GM18868 (cell line): Measurements from ENCODE around the gene LARP1B.
"Not testable (repeated sequence)": the region's sequence is repeated elsewhere in the genome, so short reads cannot be mapped to it uniquely, and the experiment has no call there.

ENCODE experiments used
- ATAC-seq: cut with Tn5 transposase; IDR thresholded peaks from one replicate; pipeline ENCODE4 v1.9.1; 2021; ENCODE audit warnings: mild to moderate bottlenecking, moderate library complexity; ENCODE audit not compliant: unreplicated experiment

Gene LARP1B

DNA sequence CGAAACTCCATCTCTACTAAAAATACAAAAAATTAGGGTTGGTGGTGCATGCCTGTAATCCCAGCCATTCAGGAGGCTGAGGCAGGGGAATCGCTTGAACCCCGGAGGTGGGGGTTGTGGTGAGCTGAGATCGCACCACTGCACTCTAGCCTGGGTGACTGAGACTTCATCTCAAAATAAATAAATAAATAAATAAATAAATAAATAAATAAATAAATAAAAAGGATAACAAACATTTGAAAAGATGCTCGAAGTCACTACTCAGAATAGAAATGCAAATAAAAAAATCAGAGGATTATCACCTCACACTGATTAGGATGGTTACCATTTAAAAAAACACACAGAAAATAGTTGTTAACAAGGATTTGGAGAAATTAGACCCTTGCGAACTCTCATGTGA lies 73.8 kb downstream of the LARP1B start:
- ATAC-seq, result no peak

DNA sequence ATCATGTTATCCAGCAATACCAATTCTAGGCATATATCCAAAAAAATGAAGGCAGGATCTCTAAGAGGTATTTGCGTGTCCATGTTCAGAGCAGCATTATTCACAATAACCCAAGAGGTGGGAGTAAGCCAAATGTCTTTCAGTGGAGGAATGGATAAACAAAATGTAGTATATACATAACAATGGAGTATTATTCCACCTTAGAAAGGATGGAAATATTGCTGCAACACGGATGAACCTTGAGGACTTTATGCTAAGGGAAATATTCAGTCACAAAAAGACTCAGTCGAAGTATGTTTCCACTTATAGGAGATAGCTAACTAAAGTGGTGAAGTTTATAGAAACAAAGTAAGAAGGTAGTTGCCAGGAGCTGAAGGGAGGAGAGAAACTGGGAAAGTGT lies 74.3 kb downstream of the LARP1B start:
- ATAC-seq, result no peak

DNA sequence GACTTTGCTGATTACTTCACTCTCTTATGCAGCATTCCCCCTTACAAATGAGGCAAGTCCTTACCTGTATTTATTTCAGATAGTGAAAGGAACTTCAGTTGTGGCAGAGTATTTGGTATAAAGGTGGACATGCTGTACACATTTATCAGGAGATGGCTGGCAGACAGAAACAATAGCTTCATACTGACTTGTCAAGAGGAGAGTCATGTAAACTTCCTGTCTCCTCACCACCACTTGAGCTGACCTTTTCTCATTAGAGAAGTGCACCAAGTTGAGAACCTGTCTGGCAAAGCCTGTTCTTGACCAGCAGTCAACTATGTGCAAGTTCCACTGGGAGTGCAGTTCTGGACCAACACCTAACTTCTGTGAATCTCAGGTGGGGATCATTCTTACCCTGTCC lies 80.8 kb downstream of the LARP1B start:
- ATAC-seq, result no peak

DNA sequence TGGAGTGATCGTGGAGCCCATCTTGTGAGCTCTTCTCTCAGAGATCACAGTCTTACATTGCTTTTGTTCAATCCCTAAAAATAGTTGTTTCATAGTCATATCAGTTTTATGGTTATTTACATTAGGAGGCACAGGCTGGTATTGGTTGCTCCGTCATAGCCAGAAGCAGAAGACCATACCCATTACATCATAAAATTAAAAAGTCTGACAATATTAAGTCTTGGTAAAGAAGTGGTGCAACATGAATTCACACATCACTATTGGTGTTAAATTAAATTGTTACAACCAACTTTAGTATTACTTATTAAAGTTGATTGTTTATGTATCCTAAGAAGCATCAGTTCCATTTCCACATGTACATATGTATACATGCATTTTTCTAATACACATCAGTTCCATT lies 84.6 kb downstream of the LARP1B start:
- no peak for ATAC-seq

DNA sequence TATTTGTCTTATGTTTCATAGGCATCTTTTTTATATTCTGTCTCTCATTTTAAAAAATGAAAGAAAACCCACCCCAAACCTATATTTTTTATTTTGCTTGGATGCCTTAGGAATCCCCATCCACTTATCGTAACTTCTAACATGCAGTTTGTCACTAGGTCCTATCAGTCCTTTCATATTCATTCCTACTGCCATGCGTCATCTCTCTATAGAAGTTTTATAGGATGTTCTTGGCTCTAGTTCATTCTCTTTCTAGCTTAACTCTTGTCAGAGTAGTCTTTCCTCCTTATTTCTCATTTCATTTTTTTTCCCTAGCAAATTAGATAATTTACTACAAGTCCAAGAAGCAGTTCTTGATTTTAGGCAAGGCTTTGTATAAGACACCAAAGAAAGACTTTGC lies 92.7 kb downstream of the LARP1B start:
- ATAC-seq, result no peak

DNA sequence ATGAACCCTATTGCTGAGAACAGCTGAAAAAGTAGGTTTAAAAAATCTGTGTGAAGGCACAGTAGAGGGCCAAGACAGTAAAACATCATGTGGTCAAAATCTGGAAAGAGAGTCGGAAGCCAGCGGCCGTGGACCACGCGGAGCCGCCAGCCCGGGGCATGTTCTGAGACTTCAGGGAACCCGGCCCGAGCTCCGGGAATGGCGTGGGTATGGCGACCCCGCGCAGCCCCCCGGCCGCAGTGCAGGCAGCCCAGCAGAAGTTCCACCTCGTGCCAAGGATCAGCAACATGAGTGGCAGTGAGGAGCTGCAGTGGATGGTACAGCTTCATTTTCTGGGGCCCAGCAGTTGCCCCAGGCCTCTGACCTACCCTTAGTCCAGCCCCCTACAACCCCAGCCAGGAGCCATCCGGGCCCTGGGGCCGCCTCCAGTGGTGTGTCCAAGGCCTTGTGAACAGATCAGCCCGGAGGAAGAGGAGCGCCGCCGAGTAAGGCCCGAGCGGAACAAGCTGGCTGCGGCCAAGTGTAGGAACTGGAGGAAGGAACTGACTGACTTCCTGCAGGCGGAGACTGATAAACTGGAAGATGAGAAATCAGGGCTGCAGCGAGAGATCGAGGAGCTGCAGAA lies 94.2 kb downstream of the LARP1B start:
- ATAC-seq, result no peak

DNA sequence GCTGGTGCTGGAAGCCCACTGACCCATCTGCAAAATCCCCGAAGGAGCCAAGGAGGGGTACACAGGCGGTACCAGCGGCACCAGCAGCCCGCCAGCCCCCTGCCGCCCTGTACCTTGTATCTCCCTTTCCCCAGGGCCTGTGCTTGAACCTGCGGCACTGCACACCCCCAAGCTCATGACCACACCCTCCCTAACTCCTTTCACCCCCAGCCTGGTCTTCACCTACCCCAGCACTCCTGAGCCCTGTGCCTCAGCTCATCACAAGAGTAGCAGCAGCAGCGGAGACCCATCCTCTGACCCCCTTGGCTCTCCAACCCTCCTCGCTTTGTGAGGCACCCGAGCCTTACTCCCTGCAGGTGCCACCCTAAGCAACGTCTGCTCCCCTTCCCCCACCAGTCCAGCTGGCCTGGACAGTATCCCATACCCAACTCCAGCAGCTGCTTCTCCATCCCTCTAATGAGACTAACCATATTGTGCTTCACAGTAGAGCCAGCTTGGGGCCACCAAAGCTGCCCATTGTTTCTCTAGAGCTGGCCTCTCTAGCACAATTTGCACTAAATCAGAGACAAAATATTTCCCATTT lies 94.9 kb downstream of the LARP1B start:
- ATAC-seq, result no peak

DNA sequence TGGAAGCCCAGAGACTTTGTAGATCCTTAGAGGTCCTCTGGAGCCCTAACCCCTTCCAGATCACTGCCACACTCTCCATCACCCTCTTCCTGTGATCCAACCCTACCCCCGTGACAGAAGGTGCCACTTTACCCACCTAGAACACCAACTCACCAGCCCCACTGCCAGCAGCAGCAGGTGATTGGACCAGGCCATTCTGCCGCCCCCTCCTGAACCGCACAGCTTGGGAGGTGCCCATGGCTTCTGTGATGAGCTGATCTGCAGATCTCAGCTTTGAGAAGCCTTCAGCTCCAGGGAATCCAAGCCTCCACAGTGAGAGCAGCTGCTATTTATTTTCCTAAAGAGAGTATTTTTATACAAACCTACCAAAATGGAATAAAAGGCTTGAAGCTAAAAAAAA lies 95.4 kb downstream of the LARP1B start:
- not testable (repeated sequence) for ATAC-seq

DNA sequence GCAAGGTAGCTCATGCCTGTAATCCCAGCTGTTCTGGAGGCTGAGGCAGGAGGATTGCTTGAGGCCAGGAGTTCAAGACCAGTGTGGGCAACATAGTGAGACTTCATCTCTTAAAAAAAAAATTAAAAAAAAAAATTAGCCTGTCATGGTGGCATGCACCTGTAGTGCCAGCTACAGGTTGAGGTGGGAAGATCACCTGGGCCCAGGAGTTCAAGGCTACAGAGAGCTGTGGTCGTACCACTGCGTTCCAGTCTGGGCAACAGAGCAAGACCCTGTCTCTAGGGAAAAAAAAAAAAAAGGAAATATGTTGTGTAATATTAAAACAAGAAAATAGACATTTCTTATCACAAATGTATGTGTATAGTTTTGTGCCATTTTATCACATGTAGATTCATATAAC lies 97.8 kb downstream of the LARP1B start:
- ATAC-seq, result no peak

DNA sequence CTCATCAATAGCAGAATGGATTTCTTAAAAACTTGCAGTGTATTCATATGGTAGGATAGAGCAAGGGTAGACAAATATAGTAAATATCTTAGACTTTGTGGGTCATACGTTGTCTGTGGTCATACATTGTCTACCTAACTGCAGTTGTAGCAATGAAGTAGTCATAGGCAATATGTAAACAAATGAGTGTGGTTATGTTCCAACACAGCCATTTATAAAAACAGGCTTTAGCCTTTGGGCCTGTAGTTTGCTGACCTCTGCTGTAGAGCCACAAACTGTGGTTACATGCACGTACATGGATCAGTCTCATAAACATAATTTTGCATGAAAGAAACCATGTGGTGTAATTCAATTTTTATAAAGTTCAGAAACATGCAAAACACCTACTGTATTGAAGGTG lies 98.9 kb downstream of the LARP1B start:
- no peak for ATAC-seq

DNA sequence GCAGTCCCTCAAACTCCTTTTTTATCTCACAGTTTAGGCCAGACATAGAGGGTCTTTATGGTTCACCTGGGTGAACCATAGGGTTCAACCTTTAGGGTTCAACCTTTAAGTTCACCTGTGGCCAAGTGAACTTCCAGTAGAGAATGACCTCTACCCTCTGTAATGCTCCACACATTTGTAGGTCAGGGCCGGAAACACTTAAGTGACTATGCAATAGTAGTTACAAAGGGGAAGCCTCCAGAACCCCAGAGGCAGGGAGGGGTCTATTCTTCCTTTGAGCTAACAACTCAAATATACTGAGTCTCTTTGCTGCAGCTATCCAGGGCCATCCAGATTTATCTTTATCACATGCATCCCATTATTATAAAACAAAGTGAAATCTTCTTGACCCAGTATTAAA lies 100.0 kb downstream of the LARP1B start:
- ATAC-seq, result no peak

DNA sequence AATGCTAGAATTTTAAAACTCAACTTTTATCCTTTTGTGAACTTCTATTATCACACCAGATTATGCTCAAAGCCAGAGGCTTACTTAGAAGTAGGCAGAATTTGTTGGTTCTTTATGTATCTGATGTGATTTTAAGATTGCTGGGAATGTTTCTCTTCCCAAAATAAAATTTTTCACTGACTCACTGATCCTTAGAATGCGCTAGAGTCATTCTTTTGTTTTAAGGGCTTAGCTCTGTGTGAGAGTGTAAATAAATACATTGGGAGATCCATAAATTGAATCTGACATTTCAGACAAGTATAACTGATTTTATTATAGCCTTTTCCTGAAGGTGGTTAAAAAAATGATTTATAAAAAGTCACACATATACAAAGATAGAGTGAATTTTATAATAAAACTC lies 101.3 kb downstream of the LARP1B start:
- no peak for ATAC-seq

DNA sequence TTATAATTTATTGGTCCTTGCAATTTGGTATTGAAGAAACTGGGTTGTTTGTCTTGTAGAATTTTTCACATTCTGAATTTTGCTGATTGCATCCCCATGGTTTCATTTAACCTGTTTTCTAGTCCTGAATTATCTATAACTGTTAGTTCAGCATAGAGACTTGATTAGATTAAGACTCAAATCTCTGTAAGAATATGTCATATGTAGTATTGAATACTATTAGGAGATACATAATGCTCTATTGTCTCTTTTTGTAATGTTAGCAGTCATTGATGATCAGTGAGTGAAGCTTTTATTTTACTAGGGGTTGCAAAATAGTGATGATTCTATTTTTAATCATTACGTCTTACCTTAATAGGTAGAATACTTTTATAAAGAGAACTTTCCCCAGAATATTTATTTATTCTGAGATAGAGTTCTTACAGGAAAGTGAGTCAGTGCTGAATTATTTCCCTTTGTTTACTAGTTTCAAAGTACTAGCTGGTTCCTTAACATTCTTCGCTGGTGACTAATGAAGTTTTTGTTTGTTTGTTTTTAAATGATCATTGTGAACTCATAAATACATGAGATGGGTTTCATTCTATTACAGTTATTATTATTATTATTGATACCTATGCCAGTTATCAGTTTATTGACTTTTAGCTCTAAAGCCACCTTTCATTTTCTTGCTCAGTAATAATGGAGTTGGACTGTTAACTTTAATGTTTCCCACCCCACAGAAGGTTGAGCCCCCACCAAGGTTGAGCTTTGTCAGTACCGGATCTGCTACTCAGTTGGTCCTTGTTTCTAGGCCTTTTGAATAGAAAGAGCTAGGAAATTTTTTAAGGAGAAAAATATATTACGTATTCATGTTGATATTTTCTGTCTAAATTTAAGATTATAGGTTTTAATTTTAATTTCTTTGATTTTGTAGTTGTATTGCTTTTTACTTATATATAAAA lies 102.3 kb downstream of the LARP1B start:
- ATAC-seq, result no peak

DNA sequence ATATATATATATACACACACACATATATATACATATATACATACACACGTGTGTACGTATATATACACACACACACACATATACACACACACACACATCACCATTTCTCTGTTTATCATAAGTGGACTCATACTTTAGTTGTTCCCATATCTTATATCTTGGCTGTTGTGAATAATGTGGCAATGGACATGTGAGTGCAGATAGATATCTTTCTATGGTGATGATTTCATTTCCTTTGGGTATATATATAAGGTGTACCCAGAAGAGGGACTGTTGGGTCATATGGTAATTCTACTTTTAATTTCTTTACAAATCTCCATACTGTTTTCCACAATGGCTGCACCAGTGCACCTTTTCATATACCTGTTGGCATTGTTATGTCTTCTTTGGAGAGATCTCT lies 105.9 kb downstream of the LARP1B start:
- ATAC-seq, result no peak

DNA sequence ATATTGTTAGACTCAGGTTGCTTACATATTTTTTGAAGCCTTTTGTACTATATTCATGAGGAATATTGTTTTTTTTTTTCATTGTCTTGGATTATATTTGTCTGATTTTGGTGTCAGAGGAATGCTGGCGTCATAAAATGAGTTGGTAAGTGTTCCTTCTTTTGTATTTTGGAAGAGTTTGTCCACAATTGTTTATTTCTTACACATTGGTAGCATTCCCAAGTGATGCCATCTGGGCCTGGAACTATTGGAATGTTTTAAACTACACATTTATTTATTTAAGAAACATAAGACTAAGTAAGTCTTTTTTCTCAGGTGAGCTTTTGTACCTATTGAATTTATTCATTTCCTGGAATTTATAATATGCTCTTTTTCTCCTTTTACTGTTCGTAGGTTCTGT lies 107.6 kb downstream of the LARP1B start:
- ATAC-seq, result no peak

DNA sequence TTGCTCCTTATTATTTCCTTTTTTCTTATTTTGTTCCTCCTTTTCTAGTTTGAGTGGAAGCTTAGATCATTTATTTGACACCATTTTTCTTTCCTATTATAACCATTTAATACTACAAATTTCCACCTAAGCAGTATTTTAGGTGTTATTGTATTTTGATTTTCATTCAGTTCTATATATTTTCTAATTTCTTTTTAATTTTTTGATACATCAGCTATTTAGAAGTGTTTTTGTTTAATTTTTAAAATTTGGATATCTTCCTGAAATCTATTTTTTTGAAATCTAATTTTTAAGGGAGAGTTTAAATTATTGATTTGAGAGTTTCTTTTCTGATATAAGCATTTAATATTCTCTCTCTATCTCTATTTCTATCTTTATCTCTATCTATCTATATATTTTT lies 108.1 kb downstream of the LARP1B start:
- no peak for ATAC-seq

DNA sequence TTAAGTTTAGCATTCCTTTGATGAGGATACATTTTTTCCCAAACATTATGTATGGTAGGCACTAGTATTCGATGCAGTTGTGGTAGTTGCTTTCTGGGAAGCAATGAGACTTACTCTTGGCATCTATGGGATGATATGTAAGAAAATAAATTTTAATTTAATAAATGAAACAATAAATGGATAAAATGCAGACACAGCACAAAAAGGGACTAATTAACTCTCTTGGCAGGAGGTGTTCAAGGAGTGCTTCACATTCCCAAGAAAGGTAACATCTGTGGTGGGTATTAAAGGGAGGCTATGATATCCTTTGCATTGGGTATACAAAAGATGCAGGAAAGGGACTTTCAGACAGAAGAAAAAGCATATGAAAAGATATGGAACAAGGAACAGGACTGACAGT lies 115.5 kb downstream of the LARP1B start:
- ATAC-seq, result no peak

DNA sequence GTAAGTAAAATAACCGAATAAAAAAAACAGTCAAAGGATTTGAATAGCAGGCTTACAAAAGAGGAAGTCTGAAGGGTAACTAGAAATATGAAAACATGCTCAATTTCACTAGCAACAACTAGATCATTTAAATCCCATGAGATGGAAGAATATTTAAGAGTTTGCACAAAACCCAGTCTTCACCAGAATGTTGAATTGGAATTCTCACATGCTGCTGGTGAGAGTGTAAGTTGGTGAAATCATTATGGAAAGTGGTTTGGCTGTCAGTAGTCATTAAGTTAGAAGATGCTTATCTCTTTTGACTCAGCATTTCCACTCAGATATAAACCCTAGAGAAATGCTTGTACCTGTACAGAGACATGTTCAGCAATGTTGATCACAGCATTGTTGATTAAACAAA lies 116.4 kb downstream of the LARP1B start:
- ATAC-seq, result peak; percentile 85

DNA sequence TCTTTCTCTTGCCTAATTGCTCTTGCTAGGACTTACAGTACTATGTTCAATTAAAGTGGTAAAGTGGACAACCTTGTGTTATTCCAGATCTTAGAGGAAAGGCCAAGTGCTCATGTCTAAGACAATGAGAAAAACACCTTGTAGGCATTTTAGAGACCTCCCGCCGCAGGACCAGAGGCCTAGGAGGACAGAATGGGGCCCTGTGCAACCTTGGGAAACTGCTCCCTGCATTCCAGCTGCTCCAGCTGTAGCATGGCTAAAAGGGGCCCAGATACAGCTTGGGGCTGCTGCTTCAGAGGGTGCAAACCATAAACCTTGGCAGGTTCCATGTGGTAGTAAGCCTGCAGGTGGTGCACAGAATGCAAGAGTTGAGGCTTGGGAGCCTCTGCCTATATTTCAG lies 125.5 kb downstream of the LARP1B start:
- ATAC-seq, result no peak

DNA sequence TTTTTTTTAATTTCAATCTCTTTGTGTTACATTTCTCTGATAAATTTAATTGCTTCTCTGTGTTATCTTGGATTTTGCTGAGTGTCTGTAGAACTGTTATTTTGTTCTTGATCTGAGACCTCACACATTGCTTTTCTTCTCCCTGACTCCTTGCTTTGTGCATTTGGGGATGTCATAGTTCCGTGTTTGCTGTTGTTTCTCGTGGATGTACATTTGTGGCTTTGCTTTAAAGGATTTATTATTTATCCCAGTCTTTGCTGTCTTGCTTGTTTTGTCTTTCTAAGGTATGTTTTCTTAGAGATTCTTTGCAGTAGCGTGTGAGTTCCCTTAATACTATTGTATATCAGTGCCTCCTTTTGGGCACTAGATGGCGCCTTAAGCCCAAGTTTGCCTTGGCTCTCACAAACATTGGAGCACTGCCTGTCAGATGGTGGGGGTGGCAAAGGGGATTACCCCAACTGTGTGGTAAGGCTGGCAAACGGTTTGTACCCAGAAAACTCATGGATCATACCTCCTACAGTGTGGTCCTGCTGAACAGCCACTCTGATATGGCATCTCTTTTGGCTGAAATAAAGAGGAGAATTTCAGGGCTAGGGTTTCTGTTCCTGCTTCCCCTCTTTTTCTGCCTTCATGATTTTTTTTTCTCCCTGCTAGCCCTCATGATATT lies 130.1 kb downstream of the LARP1B start:
- ATAC-seq, result peak; percentile 99
